Measurements from ENCODE around the gene PTPRO.

The PTPRO gene

DNA sequence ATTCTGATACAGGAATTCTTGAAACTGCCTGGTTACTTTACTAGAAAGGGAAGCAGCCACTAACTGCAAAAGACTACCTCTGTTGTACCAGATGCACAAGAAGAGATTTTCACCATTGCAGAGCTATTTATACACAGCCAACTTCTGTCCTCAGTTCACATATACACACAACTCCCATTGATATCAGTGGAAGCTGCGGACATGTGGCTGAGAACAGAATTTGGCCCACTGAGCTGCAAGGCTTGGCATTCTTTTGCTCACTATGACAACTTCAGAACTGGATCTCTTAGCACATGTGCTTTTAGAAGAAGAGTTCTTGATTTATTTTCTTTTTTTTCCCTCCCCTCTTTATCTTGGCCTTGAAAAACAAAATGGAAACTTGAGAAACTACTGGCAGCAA lies 28.3 kb downstream of the PTPRO start:
- DNase-seq (ENCODE audit: low read depth in 2 of 2), result no peak

- no peak for DNase-seq (ENCODE audit: low read depth in 2 of 2)
Measured at GRCh38 chr12:15355766-15356165, 33.5 kb downstream of the PTPRO start.

DNA sequence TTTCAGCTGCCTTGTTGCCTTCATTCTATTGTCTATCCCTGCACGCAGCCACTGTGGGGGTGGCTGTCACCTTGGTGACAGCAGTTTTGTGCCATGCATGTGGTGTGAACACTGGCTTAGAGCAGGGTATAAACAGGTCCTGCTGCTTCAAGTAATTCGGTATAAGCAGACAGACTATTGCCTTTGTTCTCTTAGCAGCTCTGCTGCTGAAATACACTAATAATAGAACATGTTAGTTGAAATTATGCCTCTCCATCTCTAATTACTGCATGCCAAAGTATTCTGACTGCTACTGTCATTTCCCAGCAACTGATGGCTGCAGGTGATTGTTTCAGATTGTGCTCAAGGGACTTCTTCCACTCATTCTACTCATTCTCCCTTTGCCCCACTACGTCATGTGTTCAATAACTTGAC lies 34.6 kb downstream of the PTPRO start:
- DNase-seq (ENCODE audit: low read depth in 2 of 2), result no peak

DNA sequence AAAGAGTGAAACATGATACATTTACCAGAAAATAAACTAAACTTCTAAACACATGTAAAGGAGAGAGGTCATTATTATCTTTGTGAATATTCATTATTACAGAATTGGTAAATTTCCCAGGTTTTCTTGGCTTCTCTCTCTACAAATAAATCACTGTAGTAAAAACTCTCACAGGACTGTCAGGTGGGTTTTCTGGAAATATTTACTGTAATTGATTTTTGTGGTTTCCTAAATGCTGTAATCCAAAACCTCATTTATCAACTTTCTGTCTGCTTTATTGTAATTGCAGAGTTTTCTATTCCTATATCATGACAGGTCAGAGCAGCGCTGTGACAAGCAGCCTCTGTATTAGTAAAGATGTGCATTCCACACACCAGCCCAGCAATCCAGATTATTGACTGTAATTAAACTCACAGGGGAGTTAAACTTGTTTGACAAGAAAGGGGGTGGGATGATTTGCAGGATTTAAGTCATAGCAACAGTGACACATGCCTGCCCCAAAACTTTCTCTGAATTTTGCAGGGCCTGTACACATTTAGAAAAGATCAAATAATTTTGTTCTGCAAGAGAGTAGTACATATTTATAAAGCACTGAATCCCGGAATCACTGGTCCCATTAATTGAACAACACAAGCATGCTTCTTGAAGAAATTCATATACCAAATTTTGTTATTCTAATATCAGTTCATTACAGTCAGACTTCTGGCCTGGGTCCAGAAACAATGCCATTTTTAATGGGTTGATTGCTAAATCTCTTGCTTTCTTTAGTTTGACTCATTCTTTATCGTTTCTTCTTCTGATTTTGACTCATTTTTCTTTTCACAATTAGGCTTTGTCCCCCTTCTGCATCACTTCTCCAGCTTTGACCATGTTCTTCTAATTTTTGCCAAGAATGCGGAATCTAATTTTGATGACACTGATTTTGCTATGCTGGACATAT lies 42.2 kb downstream of the PTPRO start:
- DNase-seq (ENCODE audit: low read depth in 2 of 2), result no peak

DNA sequence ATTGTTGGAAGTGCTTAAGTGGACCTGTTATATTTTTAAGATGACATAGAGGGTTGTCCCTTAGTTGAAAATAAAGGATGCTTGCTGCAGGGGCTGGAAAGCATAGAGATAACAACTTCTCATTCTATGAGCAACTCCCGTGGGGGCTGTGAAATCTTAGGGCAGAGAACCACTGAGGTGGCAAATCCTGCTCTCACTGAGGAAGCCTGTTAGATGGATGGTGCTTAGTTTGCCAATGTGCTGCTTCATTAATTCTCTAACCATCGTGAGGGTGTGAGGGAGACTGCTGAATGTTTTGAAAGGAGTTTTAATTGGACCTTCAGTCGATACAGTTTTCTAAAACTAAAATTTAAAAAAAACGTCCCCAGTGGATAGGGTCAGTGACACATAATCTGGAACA lies 46.5 kb downstream of the PTPRO start:
- DNase-seq (ENCODE audit: low read depth in 2 of 2), result no peak

DNA sequence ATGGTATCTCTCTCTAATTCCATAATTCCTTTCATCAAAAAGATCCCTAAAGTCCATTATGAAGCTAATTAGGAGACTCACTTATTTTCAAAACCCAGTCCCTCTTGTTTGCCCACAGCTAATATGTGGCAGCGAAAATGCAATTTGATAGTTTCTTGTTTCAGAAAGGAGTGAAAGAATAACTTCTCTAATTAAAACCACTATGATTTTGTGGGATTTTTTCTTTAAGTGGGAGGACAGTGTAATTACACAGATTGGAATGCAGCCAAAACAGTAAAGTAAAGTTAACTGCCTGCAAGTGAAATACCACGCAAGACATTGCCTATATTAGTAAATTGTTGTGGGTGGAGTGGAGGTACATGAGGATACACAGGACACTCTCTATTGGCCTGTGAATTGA lies 50.0 kb downstream of the PTPRO start:
- no peak for DNase-seq (ENCODE audit: low read depth in 2 of 2)

- DNase-seq (ENCODE audit: low read depth in 2 of 2), result no peak
Measured at GRCh38 chr12:15387772-15388171, 65.5 kb downstream of the PTPRO start.

DNA sequence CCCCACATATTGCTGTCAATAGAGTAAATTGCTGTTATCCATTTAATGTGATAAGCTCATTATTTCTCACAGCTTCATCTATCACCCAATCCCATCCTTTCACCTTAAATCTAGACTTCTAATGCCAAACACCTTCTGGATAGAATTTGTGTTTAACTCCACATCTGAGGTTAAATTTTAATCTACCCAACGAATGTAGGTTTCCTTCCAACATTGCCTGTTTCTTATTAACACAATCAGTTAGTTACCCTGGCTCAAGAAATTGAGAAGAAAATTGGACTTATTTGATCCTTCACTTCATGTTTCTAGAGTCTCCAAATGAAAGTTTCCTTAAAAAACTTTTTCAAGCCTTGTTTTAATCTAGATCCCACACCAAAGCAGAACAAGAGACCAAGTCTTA lies 67.3 kb downstream of the PTPRO start:
- DNase-seq (ENCODE audit: low read depth in 2 of 2), result no peak

DNA sequence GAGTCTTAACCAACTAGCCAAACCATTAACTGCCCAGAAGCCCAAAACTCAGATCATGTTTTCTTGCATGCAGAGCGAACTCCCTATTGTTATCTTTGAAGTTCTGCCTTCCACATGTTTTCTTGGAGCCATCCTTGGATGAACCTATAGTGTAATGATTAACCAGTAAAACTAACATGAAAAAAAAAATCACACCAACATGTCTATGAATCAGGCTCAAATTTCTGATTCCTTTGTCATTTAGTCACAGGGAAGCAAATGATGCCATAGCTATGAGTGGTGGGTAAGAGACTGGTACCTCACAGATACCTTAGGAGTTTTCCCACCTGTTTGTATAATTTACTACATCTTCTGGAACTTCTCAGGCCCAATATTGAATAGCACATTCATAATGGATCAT lies 70.7 kb downstream of the PTPRO start:
- no peak for DNase-seq (ENCODE audit: low read depth in 2 of 2)

DNA sequence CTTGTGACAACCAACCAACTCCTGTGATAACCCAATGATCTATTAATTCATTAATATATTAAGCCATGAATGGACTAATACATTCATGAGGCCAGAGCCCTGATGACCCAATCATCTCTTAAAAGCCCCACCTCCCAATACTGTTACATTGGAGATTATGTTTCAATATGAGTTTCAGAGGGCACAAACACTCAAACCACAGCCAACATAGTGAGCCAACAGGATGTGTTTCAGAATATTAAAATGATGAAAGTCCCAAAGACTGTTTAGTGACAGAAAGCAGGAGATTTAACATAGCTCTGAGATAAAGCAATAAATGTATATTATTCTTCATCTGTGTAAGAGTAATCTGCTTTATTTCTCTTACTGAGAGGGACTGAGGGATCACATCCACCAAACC lies 71.7 kb downstream of the PTPRO start:
- DNase-seq (ENCODE audit: low read depth in 2 of 2), result no peak

- DNase-seq (ENCODE audit: low read depth in 2 of 2), result no peak
Measured at GRCh38 chr12:15404485-15404884, 82.2 kb downstream of the PTPRO start.

GRCh38 chr12:15405606-15406005 lies 83.3 kb downstream of the PTPRO start:
- no peak for DNase-seq (ENCODE audit: low read depth in 2 of 2)

DNA sequence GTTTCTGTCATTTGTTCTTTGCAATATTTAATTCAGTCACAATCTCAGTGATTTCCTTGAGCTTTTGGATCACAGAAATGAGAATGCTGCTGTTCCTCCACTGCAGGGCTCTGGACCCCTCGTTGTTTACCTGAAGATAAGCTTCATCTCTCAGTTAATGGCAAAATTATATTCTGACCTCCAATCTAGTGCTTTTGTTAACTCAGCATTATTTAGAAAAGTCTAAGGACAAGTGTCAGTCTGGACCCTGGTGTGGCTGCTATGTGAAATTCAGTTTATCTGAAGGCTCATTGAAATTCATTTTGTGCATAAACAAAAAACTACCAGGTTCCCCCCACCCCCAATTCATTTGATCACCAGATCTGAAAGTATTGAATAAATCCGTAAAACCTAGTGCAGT lies 84.7 kb downstream of the PTPRO start:
- DNase-seq (ENCODE audit: low read depth in 2 of 2), result no peak

DNA sequence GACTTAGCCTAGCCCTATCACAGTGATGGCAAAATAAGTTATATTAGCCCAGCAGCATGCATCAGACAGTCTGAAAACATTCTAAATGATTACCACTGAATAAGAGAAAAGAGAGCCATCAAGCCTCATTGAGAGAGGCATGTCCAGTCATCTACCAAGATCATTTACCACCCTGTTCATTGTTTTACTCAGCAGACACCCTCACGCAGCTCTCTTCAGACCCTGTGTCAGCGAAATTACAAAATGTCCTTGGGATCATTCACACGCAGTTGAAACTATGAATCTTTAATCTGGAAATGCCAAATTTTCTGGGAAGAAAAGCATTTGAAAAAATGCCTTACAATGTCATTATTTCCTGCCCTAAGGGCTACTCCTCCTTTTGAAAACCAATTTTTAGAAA lies 89.5 kb downstream of the PTPRO start:
- no peak for DNase-seq (ENCODE audit: low read depth in 2 of 2)

- DNase-seq (ENCODE audit: low read depth in 2 of 2), result no peak
Measured at GRCh38 chr12:15417691-15418090, 95.4 kb downstream of the PTPRO start.

DNA sequence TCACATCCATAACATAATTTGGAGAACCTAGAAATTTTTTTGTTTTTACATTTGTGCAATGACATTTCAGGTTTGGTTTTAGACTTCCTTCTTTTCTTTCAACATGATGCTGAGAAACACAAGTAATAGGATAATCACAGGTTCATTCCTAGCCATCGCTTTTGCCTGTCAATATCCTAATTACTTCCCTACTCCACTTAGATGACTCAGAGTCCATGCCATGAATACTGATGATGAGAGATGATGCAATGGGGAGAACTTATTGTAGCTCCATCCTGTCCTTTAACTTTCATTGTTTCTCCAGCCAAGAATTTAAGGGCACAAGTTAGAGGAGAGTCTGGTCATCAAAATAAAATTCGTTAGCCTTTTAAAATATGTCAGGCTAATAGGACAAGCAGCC lies 101.3 kb downstream of the PTPRO start:
- no peak for DNase-seq (ENCODE audit: low read depth in 2 of 2)

DNA sequence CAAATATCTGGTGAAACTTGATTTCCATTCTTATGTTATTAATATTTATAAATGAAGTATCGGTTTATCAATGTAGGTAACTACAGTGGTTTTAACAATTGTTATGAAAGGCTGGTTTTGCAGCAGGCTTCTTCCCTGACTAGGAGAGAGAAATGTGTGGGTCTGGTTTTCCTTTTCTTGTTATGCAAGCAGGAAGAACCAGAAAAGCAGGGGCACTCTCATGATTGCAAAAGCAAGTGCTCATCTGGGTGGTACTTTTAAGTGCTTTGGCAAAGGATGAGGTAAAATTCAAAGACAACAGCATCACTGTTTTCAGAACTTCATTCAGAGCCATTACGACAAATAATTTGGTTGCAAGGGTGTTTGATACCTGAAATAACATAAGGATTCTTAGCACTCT lies 105.6 kb downstream of the PTPRO start:
- no peak for DNase-seq (ENCODE audit: low read depth in 2 of 2)

DNA sequence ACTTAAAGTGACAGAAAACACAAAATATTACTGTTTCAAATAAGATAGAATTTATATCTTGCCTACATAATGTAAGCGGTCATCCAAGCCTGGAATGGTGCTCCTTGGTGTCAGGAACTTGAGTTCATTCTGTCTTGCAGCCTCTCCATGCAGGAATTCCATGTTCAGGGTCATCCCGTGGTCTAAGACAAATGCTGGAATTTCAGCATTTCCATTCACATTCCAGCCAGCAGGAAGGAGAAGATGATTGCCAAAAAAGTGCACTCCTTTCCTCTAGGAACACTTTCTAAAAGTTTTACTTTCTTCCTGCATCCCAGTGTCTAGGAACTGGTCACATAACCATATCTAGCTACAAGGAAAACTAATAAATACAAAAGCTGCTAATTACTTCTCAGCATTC lies 106.3 kb downstream of the PTPRO start:
- DNase-seq (ENCODE audit: low read depth in 2 of 2), result no peak

DNA sequence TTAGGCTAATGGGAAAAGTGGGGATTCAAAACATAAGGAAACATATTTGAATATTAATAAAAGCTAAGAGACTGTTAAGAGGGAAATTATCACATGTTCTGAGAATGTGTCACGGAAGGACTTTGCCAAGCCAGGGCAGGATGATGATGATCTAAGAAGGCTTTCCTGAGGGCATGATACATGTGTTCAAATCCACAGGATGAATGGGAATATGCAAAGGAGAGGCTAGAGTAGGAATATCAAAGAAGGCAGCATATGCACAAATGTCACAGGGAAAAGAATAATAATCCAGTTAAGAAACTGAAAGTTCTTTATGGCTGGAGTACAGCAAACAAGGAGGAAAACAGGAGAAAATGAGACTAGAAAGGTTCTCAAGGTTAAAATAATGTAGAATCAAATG lies 107.0 kb downstream of the PTPRO start:
- no peak for DNase-seq (ENCODE audit: low read depth in 2 of 2)

DNA sequence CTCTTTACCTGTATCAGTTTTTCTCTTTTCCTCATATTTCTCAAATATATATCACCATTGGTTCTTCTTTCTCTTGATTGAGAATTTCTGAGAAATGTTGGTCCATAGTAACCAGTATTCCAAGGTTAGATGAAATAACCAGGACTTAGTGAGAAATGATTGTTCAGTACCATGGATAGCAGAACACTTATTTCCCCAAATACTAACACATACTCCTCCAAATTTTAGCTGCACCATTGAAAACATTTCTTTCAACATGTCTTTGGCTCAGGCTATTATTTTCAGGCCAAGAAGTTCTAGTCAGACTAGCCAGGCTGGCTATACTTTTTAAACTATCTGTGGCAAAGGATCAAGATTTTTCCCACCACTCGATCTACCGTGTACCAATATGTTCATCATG lies 113.3 kb downstream of the PTPRO start:
- DNase-seq (ENCODE audit: low read depth in 2 of 2), result no peak

GRCh38 chr12:15439459-15439858 lies 117.2 kb downstream of the PTPRO start:
- no peak for DNase-seq (ENCODE audit: low read depth in 2 of 2)

GRCh38 chr12:15443050-15443449 lies 120.7 kb downstream of the PTPRO start:
- DNase-seq (ENCODE audit: low read depth in 2 of 2), result no peak

DNA sequence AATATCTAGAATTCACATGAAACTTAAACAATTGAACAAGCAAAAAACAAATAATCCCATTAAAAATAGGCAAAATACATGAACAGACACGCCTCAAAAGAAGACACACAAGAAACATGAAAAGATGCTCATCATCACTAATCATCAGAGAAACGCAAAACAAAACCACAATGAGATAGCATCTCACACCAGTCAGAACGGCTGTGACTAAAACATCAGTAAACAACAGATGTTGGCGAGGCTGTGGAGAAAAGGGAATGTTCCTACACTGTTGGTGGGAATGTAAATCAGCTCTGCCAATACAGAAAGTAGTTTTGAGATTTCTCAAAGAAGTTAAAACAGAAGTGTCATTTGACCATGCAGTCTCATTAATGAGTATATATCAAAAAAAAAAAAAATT lies 121.3 kb downstream of the PTPRO start:
- no peak for DNase-seq (ENCODE audit: low read depth in 2 of 2)

GRCh38 chr12:15444523-15444922 lies 122.2 kb downstream of the PTPRO start:
- no peak for DNase-seq (ENCODE audit: low read depth in 2 of 2)

Data from activated CD4-positive, alpha-beta T cell treated with anti-CD3 and anti-CD28 coated beads for 24 hours (primary cell).